Measurements from ENCODE around the gene BEST2.
"Not testable (repeated sequence)": the region's sequence is repeated elsewhere in the genome, so short reads cannot be mapped to it uniquely, and the experiment has no call there.

The BEST2 gene

DNA sequence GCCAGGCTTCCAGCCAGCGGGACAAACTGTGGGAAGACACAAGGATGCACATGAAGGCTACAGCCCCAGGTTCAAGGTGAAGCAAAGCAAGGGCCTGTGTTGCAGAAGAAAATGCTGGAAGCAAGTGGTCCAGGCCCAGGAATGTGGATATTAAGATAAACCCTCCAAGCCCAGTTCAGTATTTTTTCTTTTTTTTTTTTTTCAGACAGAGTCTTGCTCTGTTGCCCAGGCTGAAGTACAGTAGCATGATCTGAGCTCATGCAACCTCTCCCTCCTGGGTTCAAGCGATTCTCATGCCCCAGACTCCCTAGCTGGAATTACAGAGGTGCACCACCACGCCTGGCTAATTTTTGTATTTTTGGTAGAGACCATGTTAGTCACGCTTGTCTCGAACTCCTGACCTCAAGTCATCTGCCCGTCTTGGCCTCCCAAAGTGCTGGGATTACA, 45.6 kb downstream of the BEST2 start:
- DNase-seq (ENCODE audit: low read depth in 1 of 2, low spot score in 1 of 2) = no peak

DNA sequence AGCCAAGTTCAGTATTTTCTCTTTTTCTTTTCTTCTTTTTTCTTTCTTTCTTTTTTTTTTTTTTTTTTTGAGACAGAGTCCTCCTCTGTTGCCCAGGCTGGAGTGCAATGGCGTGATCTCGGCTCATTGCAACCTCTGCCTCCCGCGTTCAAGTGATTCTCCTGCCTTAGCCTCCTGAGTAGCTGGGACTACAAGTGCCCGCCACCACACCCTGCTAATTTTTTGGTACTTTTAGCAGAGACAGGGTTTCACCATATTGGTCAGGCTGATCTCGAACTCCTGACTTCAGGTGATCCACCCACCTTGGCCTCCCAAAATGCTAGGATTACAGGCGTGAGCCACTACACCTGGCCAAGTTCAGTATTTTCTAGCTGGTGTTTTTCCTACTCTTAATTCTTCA, 46.0 kb downstream of the BEST2 start:
- DNase-seq (ENCODE audit: low read depth in 1 of 2, low spot score in 1 of 2) = not testable (repeated sequence)

DNA sequence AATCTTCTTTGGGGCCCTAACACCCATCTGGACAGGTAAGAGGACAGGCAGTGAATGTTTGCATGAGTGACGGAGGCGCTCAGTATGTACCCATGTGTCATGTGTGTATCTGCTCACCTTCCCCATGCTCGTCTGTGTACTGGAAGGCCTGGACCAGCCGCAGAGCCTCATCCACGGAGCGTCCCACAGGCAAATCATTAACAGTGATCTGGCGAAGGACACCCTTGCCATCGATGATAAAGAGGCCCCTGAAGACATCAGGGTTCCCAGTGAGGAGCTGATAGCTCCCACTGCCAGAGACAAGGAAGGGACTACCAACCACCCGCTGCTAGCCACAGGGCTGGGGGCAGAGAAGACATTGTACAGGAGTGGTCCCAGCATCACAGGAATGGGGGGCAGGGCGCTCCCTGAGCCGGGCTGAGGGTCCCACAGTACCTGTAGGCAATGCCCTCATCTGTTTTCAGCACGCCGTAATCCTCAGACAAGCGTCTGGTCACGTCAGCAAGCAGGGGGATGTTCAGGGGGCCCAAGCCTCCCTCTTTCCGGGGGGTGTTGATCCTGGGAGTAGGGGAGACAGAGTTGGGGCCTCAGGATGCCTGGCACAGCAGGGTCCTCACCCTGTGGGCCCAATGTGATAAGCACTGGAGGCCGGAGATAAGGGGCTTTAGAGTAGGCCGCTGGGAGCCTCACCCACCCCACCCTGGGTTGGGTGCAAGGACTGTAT, 48.3 kb downstream of the BEST2 start:
- no peak for DNase-seq (ENCODE audit: low read depth in 1 of 2, low spot score in 1 of 2)

DNA sequence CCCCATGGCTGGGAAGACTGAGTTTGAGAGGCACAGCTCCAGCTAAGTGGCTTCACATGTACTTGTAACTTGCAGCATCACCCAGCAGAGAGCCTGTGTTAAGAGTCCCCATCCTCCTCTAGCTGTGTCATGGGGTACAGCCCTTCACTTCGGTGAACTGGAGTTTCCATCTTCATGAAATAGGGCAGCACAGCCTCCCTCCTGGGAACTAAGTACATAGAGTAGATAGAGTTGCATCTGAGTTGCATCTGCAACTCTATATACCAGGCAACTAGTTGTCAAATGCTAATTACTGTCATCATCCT, 48.8 kb downstream of the BEST2 start:
- no peak for DNase-seq (ENCODE audit: low read depth in 1 of 2, low spot score in 1 of 2)

DNA sequence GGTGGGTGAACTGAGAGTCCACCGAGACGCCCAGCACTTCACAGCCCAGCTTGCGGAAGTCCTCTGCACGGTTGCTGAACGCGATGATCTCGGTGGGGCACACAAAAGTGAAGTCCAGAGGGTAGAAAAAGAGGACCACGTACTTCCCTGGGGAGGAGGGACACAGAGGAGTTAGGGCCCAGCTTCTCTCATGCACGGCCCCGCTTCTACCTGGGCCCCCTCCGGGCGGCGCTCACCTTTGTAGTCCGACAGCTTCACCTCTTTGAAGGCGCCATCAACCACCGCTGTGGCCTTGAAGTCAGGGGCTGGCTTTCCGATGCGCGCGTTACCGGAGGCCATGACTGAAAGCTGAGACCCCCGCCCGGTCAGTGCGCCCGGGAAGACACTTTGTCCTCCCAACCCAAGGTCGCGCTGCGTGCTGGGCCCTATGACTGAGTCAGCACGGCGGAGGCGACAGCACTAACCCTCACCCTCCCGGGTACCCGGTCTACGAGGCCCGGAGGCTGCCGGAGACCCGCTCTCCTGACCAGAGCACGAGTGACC, 49.4 kb downstream of the BEST2 start:
- DNase-seq (ENCODE audit: low read depth in 1 of 2, low spot score in 1 of 2) = no peak

DNA sequence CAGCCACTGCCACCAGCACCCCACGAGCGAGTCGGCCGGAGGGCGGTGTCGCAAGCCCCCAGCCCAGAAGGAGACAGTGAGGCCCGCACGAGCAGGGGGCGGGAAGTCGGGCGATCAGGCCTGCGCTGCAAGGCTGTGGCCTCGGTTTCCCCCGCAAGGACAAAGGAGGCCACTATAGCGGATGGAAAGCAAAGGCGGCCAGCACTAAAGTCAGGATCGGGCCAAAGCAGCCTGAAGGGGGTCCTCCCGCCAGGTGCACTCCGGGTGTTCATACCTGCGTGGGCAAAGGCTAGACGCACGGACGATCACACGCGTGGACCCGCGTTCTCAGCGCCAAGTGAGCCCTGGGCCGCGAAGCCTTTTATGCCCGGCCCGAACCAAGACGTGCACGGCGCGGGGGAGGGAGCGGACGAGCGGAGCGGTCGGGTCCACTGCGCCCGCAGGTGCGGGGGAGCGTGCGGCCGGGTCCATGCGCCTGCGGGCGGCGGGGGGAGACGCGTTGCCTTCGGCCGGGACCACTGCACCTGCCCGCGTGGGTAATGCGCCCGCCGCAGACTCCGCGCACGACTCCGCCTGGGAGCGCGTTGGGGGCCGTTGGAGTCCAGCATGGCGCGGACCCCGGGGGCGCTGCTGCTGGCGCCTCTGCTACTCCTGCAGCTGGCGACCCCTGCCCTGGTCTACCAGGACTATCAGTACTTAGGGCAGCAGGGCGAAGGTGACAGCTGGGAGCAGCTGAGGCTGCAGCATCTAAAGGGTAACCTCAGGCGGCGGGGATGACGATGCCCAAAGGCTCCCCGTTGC, 50.1 kb downstream of the BEST2 start, which contains the start of the genes PRDX2 and THSD8:
Gene PRDX2, minus strand, starts transcription at position 335 of the 801 bp plus-strand sequence. CDS start 539 bp downstream, outside the sequence.
Gene THSD8, plus strand, starts transcription at position 604 of the 801 bp plus-strand sequence. Its CDS starts 3 bp downstream, at position 607.
- DNase-seq (ENCODE audit: low read depth in 1 of 2, low spot score in 1 of 2) = peak; percentile 63 to 64

DNA sequence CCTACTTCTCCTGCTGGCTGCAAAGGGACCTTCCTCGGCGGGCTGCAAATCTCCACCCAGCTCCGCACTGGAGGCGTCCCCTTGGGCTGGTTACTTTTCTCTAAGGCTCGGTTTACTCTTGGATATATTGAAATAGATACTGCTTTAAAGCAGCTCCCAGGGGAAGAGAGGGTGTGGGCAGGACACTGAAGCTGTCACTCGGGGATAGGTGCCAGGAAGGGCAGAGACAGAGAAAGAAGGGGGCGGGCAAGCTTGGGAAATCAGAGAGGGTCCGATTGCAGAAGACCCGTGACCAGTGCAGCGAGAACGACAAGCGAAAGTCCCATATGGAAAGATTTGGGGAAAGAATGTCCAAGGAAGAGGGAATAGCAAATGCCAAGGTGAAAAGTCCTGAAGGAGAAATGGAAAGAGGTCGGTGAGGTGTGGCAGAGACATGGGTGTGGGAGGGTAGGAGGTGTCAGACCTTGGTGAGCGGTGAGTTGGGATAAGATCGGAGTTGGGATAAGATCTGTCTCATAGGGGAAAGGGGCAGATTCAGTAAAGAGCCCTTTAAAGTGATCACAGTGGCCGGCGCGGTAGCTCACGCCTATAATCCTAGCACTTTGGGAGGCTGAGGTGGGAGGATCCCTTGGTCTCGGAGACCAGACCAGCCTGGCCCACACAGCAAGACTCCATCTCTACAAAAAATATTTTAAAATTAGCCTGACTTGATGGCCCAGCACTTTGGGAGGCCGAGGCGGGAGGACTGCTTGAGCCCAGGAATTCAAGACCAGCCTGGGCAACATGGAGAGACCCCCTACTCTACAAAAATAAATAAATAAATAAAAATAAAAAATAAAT, 50.9 kb downstream of the BEST2 start:
- no peak for DNase-seq (ENCODE audit: low read depth in 1 of 2, low spot score in 1 of 2)

DNA sequence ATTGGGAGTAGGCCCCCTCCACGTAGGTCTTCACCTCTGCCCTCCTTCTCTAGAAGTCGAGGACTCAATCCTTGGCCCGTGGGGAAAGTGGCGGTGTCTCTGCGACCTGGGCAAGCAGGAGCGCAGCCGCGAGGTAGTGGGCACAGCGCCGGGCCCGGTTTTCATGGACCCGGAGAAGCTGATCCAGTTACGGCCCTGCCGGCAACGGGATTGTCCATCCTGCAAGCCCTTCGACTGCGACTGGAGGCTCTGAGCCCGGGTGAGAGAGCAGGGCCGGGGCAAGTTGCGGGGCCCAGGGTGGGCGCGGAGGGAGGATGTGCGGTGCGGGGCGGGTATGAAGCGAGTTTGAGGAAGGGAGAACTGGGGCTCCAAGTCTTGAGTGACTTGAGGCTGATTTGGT, 52.5 kb downstream of the BEST2 start:
- no peak for DNase-seq (ENCODE audit: low read depth in 1 of 2, low spot score in 1 of 2)

DNA sequence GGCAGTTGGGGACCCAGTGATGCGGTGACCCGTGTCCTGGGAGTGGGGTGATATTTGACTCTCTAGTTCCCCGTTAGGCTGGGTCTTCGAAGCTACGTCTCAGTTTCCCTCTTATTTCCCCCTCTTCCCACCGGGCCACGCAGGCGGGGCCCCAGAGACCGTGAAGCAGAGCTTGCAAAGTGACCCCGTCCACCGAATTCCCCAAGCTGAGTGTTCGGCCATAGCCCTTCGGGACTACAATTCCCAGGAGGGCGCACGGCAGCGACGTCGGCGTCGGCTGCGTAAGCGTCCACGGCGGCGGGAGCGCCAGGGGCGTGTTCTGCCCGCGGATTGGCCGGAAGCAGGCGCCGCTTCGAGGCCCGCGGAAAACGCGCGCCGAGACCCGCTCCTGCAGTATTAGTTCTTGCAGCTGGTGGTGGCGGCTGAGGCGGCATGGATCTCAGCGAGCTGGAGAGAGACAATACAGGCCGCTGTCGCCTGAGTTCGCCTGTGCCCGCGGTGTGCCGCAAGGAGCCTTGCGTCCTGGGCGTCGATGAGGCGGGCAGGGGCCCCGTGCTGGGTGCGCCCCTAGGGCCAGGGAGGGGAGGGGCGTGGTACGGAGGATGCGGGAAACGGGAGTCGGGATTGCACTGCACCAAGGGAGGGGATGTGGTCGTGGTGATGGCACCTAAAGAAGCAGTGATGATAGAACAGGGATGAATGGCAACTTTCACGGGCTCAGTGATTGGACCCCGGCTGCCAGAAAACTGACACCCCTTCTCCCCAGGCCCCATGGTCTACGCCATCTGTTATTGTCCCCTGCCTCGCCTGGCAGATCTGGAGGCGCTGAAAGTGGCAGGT, 54.9 kb downstream of the BEST2 start, which contains the start of gene RNASEH2A:
Gene RNASEH2A, plus strand, starts transcription at position 343 of the 840 bp plus-strand sequence. Its CDS starts 90 bp downstream, at position 433.
- DNase-seq (ENCODE audit: low read depth in 1 of 2, low spot score in 1 of 2) = peak; percentile 69 to 81

All from activated T-helper 1 cell treated with anti-CD3 and anti-CD28 coated beads, Interleukin-2, amount 50 U/mL, for 16 hours (primary cell).